Natural killer cell (primary cell): ENCODE results near the gene GNS. TPM values are rescaled to one million over a fixed set of nuclear protein-coding genes. Genes with fewer than 3 reads are reported as not detected.

ENCODE experiments used
- ATAC-seq, 3 donors: fragments of 150-1000 bp in 2 of 3; fragments of 200-7000 bp in 1 of 3; cut with Tn5 transposase; 1 replicate in 1 of 3; 2 replicates in 2 of 3; pipeline ENCODE4 v1.10.0; 2021; ENCODE audit warnings: mild to moderate bottlenecking in 2 of 3, moderate library complexity in 2 of 3
- DNase-seq, 2 donors: peaks; one replicate each; pipeline versions ENCODE4 v3.0.0 to v3.0.0-alpha.2; 2013 to 2021; ENCODE audit warnings: mixed read lengths in 1 of 2
- H3K27ac ChIP-seq: one replicate; pipeline ENCODE4 v1.5.1; 2013; ENCODE audit warnings: mild to moderate bottlenecking, low read length
- H3K27me3 ChIP-seq: one replicate; pipeline ENCODE4 v1.6.1; 2013; ENCODE audit warnings: low read length; ENCODE audit not compliant: control insufficient read depth, insufficient read depth
- H3K36me3 ChIP-seq: one replicate; pipeline ENCODE4 v1.6.1; 2013; ENCODE audit warnings: low read length; ENCODE audit not compliant: control insufficient read depth, insufficient read depth
- H3K4me1 ChIP-seq: one replicate; pipeline ENCODE4 v1.6.1; 2013; ENCODE audit warnings: low read length; ENCODE audit not compliant: control insufficient read depth, insufficient read depth
- H3K4me3 ChIP-seq: one replicate; pipeline ENCODE4 v1.5.1; 2013; ENCODE audit warnings: low read length
- H3K9me3 ChIP-seq: one replicate; pipeline ENCODE4 v1.6.1; 2013; ENCODE audit warnings: low read length; ENCODE audit not compliant: control insufficient read depth, insufficient read depth
- H3K27ac Mint-ChIP-seq, 2 donors: one replicate each; pipeline ENCODE4 v1.8.0; 2022; ENCODE audit warnings: mild to moderate bottlenecking in 2 of 2, mixed read lengths in 2 of 2, moderate library complexity in 1 of 2
- H3K27me3 Mint-ChIP-seq, 2 donors: one replicate each; pipeline ENCODE4 v1.8.0; 2022; ENCODE audit warnings: low read depth in 2 of 2, mixed read lengths in 2 of 2
- H3K36me3 Mint-ChIP-seq: one replicate; pipeline ENCODE4 v1.8.0; 2022; ENCODE audit warnings: mixed read lengths
- H3K4me1 Mint-ChIP-seq, 2 donors: one replicate each; pipeline ENCODE4 v1.8.0; 2022; ENCODE audit warnings: mixed read lengths in 2 of 2
- H3K4me3 Mint-ChIP-seq: one replicate; pipeline ENCODE4 v1.8.0; 2022; ENCODE audit warnings: mild to moderate bottlenecking, moderate library complexity, mixed read lengths
- H3K9me3 Mint-ChIP-seq, 2 donors: one replicate each; pipeline ENCODE4 v1.8.0; 2022; ENCODE audit warnings: mixed read lengths in 2 of 2
- WGBS: methylation state at CpG from one replicate; pipeline ENCODE4 v1.1.7; 2013; ENCODE audit warnings: missing lambda C conversion rate; ENCODE audit not compliant: insufficient coverage; 5-methylcytosine and 5-hydroxymethylcytosine counted together
- intact Hi-C: fragments of 100-400 bp; cut with micrococcal nuclease; formaldehyde crosslinking; loops from one replicate; pipeline ENCODE4 v1.14.2; 2022
- total RNA-seq, 4 donors: library from RNA; stranded (reverse); fragments of 120-200 nt in 1 of 4; gene quantifications; one replicate each; pipeline versions ENCODE4 v1.2.3 to v1.2.4, GENCODE V29; 2013 to 2022
- TF ChIP-seq, protein P1 (sequence below): fragments of 200-600 bp; IDR thresholded peaks from one replicate; pipeline ENCODE4 v1.8.0; 2022; ENCODE audit warnings: antibody characterized with exemption

The GNS gene
- total RNA-seq, 3 donors from 2014 or later (not counting 1 experiment from before 2014, with no cell fraction given), result 51.9 to 73.9 (median 59.7) TPM

GRCh38 chr12:64718649-64719048, 40.6 kb downstream of the GNS start:
- whole genome bisulfite sequencing, result 100% methylated on average over 1 of the region's 1 CpG
- H3K27ac ChIP-seq, result no peak overlapping the region
- Mint-ChIP-seq H3K36me3 (peaks cover 20% of the 10 kb centered on the region), H3K4me1 (peaks cover 48 to 57% of the 10 kb centered on the region in 2 donors), H3K27me3 (no peaks in the 10 kb centered on the region), H3K27ac (peak overlapping the region; percentile 96 to 97), H3K9me3 (no peaks in the 10 kb centered on the region), H3K4me3 (no peak overlapping the region)
- TF ChIP-seq, protein P1, sequence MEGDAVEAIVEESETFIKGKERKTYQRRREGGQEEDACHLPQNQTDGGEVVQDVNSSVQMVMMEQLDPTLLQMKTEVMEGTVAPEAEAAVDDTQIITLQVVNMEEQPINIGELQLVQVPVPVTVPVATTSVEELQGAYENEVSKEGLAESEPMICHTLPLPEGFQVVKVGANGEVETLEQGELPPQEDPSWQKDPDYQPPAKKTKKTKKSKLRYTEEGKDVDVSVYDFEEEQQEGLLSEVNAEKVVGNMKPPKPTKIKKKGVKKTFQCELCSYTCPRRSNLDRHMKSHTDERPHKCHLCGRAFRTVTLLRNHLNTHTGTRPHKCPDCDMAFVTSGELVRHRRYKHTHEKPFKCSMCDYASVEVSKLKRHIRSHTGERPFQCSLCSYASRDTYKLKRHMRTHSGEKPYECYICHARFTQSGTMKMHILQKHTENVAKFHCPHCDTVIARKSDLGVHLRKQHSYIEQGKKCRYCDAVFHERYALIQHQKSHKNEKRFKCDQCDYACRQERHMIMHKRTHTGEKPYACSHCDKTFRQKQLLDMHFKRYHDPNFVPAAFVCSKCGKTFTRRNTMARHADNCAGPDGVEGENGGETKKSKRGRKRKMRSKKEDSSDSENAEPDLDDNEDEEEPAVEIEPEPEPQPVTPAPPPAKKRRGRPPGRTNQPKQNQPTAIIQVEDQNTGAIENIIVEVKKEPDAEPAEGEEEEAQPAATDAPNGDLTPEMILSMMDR, result no peak
- intact Hi-C loops, result loop anchor here (5.0 kb wide), 1 partner anchor 171 kb away; no protein-coding TSS in a partner anchor
- H3K9me3 ChIP-seq, result no peaks in the 10 kb centered on the region
- peaks cover 41% of the 10 kb centered on the region for H3K4me1 ChIP-seq
- H3K4me3 ChIP-seq, result no peak overlapping the region
- ATAC-seq, result no peak
- H3K36me3 ChIP-seq, result peaks cover 42% of the 10 kb centered on the region
- H3K27me3 ChIP-seq, result no peaks in the 10 kb centered on the region
- DNase-seq, result no peak

GRCh38 chr12:64716839-64717455, 42.3 kb downstream of the GNS start:
- 70% methylated on average over 4 of the region's 6 CpGs for WGBS
- Histone ChIP-seq H3K4me3 (no peak overlapping the region), H3K27me3 (no peaks in the 10 kb centered on the region), H3K9me3 (no peaks in the 10 kb centered on the region), H3K36me3 (peaks cover 35% of the 10 kb centered on the region), H3K27ac (peak overlapping the region; percentile 91), H3K4me1 (peaks cover 41% of the 10 kb centered on the region)
- TF ChIP-seq, protein P1, result no peak
- intact Hi-C loops, result loop anchor here (2.0 to 5.0 kb wide), 2 partner anchors 106 to 170 kb away; partner anchors contain the start of gene RASSF3
- DNase-seq (peak in 1 of 2 donors; percentile 27), ATAC-seq (peak; percentile 53 to 69 (median 64))
- H3K36me3 Mint-ChIP-seq, result peaks cover 20% of the 10 kb centered on the region
- H3K4me3 Mint-ChIP-seq, result peak overlapping the region; percentile 78
- peaks cover 52 to 55% of the 10 kb centered on the region in 2 donors for H3K4me1 Mint-ChIP-seq
- no peaks in the 10 kb centered on the region for H3K27me3 Mint-ChIP-seq
- H3K27ac Mint-ChIP-seq, result peak overlapping the region; percentile 96 to 97
- H3K9me3 Mint-ChIP-seq, result no peaks in the 10 kb centered on the region

- intact Hi-C loops, result loop anchor here (2.0 to 5.0 kb wide), 2 partner anchors 106 to 169 kb away; partner anchors contain the start of gene RASSF3
- peak; percentile 17 to 43 (median 35) for ATAC-seq
- Mint-ChIP-seq H3K4me3 (peak overlapping the region; percentile 78), H3K36me3 (peaks cover 20% of the 10 kb centered on the region), H3K27ac (peak overlapping the region; percentile 96 to 97), H3K9me3 (no peaks in the 10 kb centered on the region), H3K4me1 (peaks cover 52 to 58% of the 10 kb centered on the region in 2 donors), H3K27me3 (no peaks in the 10 kb centered on the region)
- peaks cover 41% of the 10 kb centered on the region for H3K4me1 ChIP-seq
- no peaks in the 10 kb centered on the region for H3K27me3 ChIP-seq
- 70% methylated on average over 4 of the region's 4 CpGs for WGBS
- peak; percentile 28 to 35 for DNase-seq
- TF ChIP-seq, protein P1, result no peak
- H3K27ac ChIP-seq, result peak overlapping the region; percentile 91
- no peak overlapping the region for H3K4me3 ChIP-seq
- H3K36me3 ChIP-seq, result peaks cover 30% of the 10 kb centered on the region
- no peaks in the 10 kb centered on the region for H3K9me3 ChIP-seq
Observed at GRCh38 chr12:64716371-64716770, 42.8 kb downstream of the GNS start.
